Central memory CD8-positive, alpha-beta T cell (primary cell): Measurements from ENCODE around the gene STK10.
A peak's percentile ranks its signal among the peaks of the same experiment; 100 is the strongest.

Source experiments
- ATAC-seq: fragments of 150-1000 bp; cut with Tn5 transposase; replicated peaks from 2 replicates; pipeline ENCODE4 v1.10.0; 2022; ENCODE audit warnings: mild to moderate bottlenecking, moderate FRiP score, moderate number of reproducible peaks; ENCODE audit not compliant: poor library complexity, severe bottlenecking; ENCODE audit errors: extremely low read depth
- DNase-seq, 2 donors: peaks; one replicate each; pipeline ENCODE4 v3.0.0; 2021; ENCODE audit warnings: low spot score in 2 of 2
- H3K27ac Mint-ChIP-seq: one replicate; pipeline ENCODE4 v1.8.0; 2022; ENCODE audit warnings: low read depth, mild to moderate bottlenecking, moderate library complexity, mixed read lengths
- H3K27me3 Mint-ChIP-seq: one replicate; pipeline ENCODE4 v1.8.0; 2022; ENCODE audit warnings: mixed read lengths
- H3K36me3 Mint-ChIP-seq: one replicate; pipeline ENCODE4 v1.8.0; 2022; ENCODE audit warnings: mild to moderate bottlenecking, moderate library complexity, mixed read lengths; ENCODE audit not compliant: insufficient read depth
- H3K4me1 Mint-ChIP-seq: one replicate; pipeline ENCODE4 v1.8.0; 2022; ENCODE audit warnings: mixed read lengths
- H3K4me3 Mint-ChIP-seq: one replicate; pipeline ENCODE4 v1.8.0; 2022; ENCODE audit warnings: mild to moderate bottlenecking, moderate library complexity, mixed read lengths
- H3K9me3 Mint-ChIP-seq: one replicate; pipeline ENCODE4 v1.8.0; 2022; ENCODE audit warnings: mixed read lengths

Gene STK10

DNA sequence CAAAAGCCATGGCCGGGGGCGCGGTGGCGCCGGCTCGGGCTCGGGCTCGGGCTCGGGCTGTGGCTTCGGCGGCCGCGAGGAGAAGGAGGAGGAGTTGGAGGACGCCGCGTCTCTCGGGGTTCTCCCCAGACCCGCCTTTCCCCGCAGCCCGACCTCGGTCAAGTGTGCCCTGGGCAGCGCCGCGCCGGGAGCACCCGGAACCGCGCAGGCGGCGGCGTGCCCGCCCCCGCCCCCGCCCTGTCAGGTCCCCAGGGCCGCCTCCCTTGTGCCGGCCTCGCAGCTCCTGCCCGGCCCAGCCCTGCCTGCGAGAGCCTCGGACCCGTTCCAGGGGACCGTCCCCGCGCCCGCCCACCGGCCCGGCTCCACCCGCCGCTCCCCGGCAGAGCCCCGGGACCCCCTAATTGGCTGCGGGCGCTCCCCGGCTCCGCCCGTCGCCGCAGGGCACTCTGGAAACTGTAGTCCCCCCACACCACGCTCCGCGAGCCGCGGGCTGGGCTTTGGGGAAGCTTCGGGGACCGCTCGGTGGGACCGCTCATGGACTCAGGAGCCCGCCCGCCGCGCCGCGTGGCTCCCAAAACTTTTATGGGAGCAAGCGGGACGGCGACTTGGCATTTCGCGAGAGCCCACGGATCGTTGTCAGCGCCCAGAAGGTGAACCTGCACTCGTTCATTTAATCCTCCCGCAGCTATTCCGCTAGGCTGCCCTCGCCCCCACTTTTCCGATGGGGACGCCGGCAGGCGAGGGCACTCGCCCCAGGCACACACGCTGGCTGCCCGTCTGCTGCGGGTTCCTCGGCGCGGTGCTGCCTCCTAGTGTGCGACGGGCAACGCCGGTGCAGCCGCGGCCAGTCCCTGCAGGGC is at the start of gene STK10:
Gene STK10 (minus strand): TSS at position 192 of the 860 bp plus-strand sequence. CDS start 182 bp downstream, at position 10.
- no peaks in the 10 kb centered on the region for H3K9me3 Mint-ChIP-seq
- peaks cover 28% of the 10 kb centered on the region for H3K4me1 Mint-ChIP-seq
- DNase-seq: peak; percentile 84 to 86

DNA sequence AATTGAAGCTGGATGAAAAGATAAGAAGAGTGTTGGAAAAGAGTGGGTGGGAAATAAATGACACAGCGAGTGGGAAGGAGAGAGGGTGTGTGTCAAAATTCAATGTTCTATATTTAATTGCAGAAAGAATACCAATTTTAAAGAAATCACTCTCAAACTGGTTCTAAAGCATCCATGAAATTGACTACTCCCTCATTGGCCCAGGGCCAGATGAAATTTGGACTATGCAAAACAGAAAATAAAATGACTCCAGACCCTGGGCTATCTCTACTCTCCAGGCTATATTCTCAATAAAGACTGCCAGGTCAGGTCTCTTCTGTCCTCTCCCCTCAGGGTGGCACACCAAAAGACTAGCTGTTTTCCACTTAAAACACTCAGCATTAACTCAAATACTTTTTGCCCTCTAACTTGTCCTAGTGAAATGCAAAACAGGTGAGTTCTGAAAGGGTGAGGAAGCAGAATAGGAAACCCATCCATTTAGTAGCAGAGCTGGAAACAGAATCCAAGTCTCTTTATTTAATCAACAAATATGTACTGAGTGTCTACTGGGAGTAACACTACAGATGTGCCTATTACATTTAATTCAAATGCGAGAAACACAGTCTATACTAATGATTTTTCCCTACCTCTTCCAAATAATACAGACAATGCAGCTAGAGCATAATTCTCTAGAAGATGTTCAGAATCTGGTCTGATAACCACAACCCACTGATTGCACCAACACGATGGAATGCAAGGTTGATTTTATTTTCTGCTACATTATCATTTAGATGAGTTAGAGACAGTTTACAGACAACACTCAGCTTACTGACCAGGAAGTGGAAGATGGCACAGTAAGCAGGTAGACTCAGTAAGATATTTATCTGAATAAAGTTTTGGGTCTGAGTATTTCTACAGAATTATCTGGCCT is 48.1 kb upstream of the STK10 start:
- no peak overlapping the region for H3K27ac Mint-ChIP-seq
- peaks cover 22% of the 10 kb centered on the region for H3K4me1 Mint-ChIP-seq
- no peaks in the 10 kb centered on the region for H3K9me3 Mint-ChIP-seq
- no peak for ATAC-seq
- no peak for DNase-seq
- no peak overlapping the region for H3K4me3 Mint-ChIP-seq
- no peaks in the 10 kb centered on the region for H3K27me3 Mint-ChIP-seq
- H3K36me3 Mint-ChIP-seq: peaks cover 14% of the 10 kb centered on the region

More for the DNA sequence above, at the start of gene STK10:
- H3K4me3 Mint-ChIP-seq: peak within 1 kb of the TSS; percentile 100
- peak within 1 kb of the TSS; percentile 95 for H3K27ac Mint-ChIP-seq
- peaks cover 34% of the 10 kb centered on the region for H3K36me3 Mint-ChIP-seq
- no peaks in the 10 kb centered on the region for H3K27me3 Mint-ChIP-seq
- ATAC-seq: peak; percentile 74

DNA sequence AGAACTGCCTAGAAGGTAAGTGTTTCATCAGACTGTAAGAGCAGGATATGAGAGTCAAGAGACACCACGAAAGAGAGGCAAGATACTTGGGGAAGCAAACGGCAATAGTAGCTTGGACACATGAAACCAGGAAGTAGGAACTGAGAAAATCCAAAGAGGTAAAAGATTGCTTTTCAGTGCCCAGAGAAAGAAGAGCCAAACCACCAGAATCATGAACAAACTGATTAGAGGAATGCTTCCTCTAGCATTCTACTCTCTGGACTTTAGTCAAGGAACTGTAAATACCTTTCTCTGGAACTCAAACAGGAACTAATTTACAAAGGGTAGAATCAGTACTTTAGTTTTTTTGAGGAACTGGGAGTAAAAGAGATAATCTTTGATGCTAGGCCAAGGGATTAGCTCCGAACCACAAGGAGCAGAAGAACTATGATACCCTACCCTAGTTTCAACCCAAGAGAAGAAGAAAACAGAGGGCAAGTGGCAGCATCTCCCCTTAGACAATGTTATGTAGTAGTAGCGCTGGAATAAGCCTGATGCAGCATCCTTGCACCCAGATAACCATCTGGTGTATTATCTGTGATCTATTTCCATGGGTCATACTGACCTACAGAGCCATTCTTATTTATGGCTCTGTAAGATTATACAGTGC is 47.2 kb upstream of the STK10 start:
- no peaks in the 10 kb centered on the region for H3K9me3 Mint-ChIP-seq
- peaks cover 16% of the 10 kb centered on the region for H3K36me3 Mint-ChIP-seq
- DNase-seq (no peak), ATAC-seq (no peak)
- no peak overlapping the region for H3K4me3 Mint-ChIP-seq
- no peak overlapping the region for H3K27ac Mint-ChIP-seq
- H3K4me1 Mint-ChIP-seq: peaks cover 22% of the 10 kb centered on the region
- H3K27me3 Mint-ChIP-seq: no peaks in the 10 kb centered on the region

DNA sequence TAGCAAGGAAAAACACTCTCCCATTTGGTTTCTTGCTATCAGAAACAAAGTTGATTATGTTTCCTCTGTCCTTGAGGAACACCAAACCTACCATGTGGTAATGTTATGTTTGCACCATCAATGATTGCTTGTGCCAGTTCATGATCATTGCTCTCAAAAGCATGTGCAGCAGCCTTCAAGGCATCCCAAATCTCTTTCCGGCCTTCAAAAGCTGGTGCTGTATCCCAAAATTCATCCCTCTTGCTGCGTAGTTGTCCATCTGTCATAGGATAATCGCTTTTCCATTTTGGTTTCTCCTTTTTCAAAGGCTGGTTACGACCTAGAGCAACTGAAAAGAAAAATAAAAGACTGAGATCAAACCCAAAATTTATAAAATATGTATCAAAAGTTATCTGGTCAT is 46.0 kb upstream of the STK10 start:
- no peak for ATAC-seq
- no peak overlapping the region for H3K4me3 Mint-ChIP-seq
- peaks cover 16% of the 10 kb centered on the region for H3K4me1 Mint-ChIP-seq
- no peak overlapping the region for H3K27ac Mint-ChIP-seq
- no peak for DNase-seq
- no peaks in the 10 kb centered on the region for H3K9me3 Mint-ChIP-seq
- H3K27me3 Mint-ChIP-seq: no peaks in the 10 kb centered on the region
- peaks cover 16% of the 10 kb centered on the region for H3K36me3 Mint-ChIP-seq

DNA sequence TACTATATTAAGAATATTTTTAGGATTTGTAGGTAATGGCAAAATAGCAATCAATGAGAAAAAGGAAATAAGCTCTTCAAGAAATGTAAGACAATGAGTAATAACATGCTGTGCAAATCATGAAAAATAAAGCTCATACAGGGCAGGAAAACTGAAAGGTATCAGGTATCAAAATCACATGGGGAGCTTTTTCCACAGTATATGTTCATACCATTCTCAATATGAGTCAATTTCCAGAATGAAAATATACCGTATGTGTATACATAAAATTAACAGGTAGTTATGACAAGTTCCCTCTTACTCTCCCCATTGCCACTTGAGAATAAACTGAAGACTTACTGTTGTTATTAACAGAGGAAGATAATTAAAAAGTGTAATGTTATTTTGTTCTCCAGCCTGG is 41.9 kb upstream of the STK10 start:
- no peaks in the 10 kb centered on the region for H3K4me1 Mint-ChIP-seq
- H3K4me3 Mint-ChIP-seq: no peak overlapping the region
- no peak for ATAC-seq
- no peak for DNase-seq
- H3K36me3 Mint-ChIP-seq: peaks cover 19% of the 10 kb centered on the region
- H3K27ac Mint-ChIP-seq: no peak overlapping the region
- no peaks in the 10 kb centered on the region for H3K9me3 Mint-ChIP-seq
- H3K27me3 Mint-ChIP-seq: no peaks in the 10 kb centered on the region

DNA sequence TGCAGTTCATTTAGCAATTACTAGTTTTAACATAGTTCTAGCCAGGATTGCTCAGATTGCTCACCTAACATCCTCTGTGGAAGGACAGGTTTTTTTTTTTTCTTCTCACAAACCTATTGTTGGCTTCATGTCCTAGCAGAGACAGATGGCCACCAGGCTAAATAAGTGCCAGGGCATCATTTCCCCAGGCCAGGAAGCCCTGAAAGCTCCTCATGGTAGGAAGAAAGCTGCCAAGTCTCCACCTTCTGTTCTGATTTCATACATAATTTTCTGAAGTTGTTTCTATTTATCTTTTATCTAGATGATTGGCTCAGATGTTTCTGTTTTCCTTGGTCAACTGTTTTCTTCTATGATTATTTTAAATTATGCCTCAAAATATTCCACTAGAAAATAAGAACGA is 37.0 kb upstream of the STK10 start:
- peaks cover 13% of the 10 kb centered on the region for H3K4me1 Mint-ChIP-seq
- H3K36me3 Mint-ChIP-seq: peaks cover 4% of the 10 kb centered on the region
- no peaks in the 10 kb centered on the region for H3K27me3 Mint-ChIP-seq
- DNase-seq (no peak), ATAC-seq (no peak)
- H3K27ac Mint-ChIP-seq: peak overlapping the region; percentile 54
- no peak overlapping the region for H3K4me3 Mint-ChIP-seq
- no peaks in the 10 kb centered on the region for H3K9me3 Mint-ChIP-seq

DNA sequence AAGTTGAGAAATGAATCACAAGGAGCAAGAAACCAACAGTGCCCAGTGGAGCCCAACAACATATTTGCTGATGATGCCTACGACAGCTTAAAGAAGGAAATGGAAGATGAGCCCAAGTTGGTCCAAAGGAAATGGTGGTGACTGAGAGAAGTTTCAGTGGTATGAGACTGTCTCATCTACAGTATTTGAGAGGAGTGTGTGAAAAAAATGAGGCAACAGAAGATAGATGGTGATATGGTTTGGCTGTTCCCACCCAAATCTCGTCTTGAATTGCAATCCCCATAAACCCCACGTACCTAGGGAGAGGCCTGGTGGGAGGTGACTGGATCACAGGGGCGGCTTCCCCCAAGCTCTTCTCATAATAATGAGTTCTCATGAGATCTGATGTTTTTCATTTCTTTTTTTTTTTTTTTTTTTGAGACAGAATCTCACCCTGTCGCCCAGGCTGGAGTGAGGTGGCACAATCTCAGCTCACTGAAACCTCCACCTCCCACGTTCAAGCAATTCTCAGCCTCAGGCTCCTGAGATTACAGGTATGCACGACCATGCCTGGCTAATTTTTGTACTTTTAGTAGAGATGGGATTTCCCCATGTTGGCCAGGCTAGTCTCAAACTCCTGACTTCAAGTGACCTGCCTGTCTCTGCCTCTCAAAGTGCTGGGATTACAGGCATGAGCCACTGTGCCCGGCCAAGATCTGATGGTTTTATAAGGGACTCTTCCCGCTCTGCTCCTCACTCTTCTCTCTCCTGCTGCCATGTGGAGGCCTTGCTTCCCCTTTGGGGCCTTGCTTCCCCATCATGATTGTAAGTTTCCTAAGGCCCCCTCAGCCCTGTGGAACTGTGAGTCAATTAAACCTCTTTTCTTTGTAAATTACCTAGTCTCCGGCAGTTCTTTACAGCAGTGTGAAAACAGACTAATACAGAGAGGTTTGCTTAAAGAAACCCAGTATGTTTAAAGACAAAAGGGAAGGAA is 36.2 kb upstream of the STK10 start:
- no peak for ATAC-seq
- peaks cover 4% of the 10 kb centered on the region for H3K36me3 Mint-ChIP-seq
- H3K27ac Mint-ChIP-seq: peak overlapping the region; percentile 54
- H3K4me3 Mint-ChIP-seq: no peak overlapping the region
- no peaks in the 10 kb centered on the region for H3K27me3 Mint-ChIP-seq
- peaks cover 13% of the 10 kb centered on the region for H3K4me1 Mint-ChIP-seq
- no peaks in the 10 kb centered on the region for H3K9me3 Mint-ChIP-seq
- no peak for DNase-seq

DNA sequence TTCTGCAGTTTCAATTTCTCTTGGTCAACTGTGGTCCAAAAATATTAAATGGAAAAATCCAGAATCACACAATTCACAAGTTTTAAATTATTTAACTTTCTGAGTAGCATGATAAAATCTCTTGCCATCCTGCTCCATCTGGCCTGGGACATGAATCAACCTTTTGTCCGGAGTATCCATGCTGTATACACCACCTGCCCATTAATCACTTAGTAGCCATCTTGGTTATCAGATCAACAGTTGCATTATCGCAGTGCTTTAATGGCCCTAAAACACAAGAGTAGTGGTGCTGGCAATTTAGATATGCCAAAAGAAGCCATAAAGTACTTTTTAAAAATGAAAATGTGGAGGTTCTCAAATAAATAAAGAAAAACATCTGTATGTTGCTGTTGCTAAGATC is 31.3 kb upstream of the STK10 start:
- no peak overlapping the region for H3K27ac Mint-ChIP-seq
- H3K9me3 Mint-ChIP-seq: no peaks in the 10 kb centered on the region

DNA sequence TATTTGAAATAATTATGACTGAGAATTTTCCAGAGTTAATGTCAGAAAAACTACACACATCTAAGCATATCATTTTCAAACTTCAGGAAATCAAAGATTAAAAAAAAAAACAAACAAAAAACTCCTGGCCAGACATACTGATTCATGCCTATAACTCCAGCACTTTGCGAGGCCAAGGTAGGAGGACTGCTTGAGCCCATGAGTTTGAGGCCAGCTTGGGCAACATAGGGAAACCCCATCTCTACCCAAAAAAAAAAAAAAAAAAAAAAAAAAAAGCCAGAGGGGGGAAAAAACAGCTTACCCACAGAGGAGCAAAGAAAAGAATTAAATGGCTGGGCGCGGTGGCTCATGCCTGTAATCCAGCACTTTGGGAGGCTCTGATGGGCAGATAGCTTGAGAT is 28.3 kb upstream of the STK10 start:
- no peak overlapping the region for H3K27ac Mint-ChIP-seq
- H3K4me3 Mint-ChIP-seq: no peak overlapping the region
- ATAC-seq (no peak), DNase-seq (no peak)
- peaks cover 4% of the 10 kb centered on the region for H3K36me3 Mint-ChIP-seq
- H3K27me3 Mint-ChIP-seq: no peaks in the 10 kb centered on the region
- H3K4me1 Mint-ChIP-seq: no peaks in the 10 kb centered on the region
- no peaks in the 10 kb centered on the region for H3K9me3 Mint-ChIP-seq

More for the DNA sequence above, 31.3 kb upstream of the STK10 start:
- Mint-ChIP-seq H3K27me3 (no peaks in the 10 kb centered on the region), H3K36me3 (peaks cover 2% of the 10 kb centered on the region), H3K4me1 (peaks cover 8% of the 10 kb centered on the region), H3K4me3 (no peak overlapping the region)
- no peak for ATAC-seq
- DNase-seq: no peak

DNA sequence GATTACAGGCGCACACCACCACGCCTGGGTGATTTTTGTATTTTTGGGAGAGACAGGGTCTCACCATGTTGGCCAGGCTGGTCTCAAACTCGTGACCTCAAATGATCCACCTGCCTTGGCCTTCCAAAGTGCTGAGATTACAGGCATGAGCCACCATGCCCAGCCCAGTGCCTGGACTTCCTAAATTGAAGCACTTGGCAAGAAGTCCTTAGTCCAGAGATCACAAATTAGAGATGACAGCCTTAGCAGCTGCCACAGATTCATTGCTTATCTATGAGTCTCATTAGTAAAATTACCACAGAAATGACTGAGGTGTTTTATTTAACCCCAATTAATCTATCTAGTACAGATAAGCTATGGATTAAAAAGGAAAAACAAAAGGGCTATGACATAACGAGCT is 25.1 kb upstream of the STK10 start:
- Mint-ChIP-seq H3K9me3 (no peaks in the 10 kb centered on the region), H3K4me1 (no peaks in the 10 kb centered on the region), H3K27me3 (no peaks in the 10 kb centered on the region), H3K4me3 (no peak overlapping the region), H3K27ac (no peak overlapping the region), H3K36me3 (peaks cover 7% of the 10 kb centered on the region)
- DNase-seq (no peak), ATAC-seq (no peak)

DNA sequence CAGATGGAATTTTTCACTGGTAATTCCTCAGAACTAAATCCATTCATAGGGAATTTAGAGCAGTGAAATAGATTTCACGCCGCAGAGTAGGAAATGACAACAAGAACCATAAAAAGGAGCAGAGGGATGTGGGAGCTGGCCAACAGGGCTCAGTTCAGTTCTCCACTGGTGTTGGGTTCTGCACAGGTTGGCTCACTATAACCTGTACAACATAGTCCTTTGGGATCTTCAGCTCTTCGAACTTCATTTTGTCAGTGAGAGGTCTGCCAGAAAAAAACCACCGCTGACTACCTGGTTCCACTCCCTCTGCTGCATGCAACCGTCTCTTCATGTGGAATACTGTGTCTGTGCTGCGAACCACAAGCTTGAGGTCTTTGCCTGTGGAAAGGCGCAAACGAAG is 23.7 kb upstream of the STK10 start:
- no peak overlapping the region for H3K27ac Mint-ChIP-seq
- ATAC-seq: no peak
- peaks cover 5% of the 10 kb centered on the region for H3K36me3 Mint-ChIP-seq
- no peak for DNase-seq
- H3K9me3 Mint-ChIP-seq: no peaks in the 10 kb centered on the region
- no peak overlapping the region for H3K4me3 Mint-ChIP-seq
- no peaks in the 10 kb centered on the region for H3K4me1 Mint-ChIP-seq
- H3K27me3 Mint-ChIP-seq: no peaks in the 10 kb centered on the region
